GM19455 (cell line): Measurements from ENCODE around the gene DOCK1.

Experiments
- ATAC-seq: cut with Tn5 transposase; IDR thresholded peaks from one replicate; pipeline ENCODE4 v1.9.1; 2021; ENCODE audit not compliant: unreplicated experiment

Gene DOCK1

DNA sequence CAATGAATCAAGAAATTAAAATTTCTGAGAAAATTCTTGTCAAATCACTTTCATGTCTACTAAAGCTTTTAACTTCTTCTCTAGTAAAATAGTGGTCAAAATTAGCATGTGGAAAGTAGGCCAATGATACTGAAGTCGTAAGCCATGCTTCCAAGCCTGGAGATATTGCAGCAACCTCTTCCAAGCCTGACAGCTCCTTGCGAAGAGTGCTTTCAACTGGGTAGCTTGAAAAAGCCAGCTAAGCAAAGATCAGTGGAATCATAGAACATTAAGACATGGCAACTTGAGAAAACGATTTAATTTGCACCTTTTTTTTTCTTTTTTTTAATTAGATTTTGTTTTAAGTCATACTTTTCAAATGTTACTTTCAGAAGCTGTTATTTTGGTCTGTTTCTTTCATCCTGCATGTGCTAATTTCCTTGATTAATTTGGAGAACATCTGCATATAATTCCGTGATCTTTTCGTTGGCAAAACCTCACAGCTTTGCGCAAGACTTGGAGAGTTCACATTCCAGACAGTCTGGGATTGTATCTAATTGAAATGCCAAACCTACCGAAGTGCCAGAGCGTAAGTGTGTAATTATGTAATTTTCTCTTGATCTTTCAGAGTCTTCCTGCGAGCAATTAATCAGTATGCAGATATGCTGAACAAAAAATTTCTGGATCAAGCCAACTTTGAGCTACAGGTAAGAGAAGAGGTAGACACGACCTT, 433.3 kb downstream of the DOCK1 start:
- ATAC-seq = no peak

DNA sequence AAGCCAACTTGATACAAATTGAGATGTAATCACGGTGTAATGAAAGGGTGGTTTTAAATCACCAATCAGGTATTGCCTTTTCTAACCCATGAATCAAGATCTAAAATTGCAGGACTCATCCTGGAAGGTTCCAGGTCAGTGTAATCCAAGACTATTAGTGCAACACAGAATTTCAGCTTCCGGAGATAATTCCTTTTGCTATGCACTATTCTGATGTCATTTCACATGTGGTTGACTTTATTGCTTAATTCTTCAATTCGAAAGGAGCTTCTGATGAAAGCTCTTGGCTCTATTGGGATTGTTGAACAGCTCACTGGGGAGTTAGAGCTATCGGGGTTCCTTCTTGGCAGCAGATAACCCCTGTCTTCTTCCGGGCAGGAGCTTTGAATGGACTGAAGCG, 438.6 kb downstream of the DOCK1 start:
- ATAC-seq = no peak

GRCh38 chr10:127344346-127344745, 439.1 kb downstream of the DOCK1 start:
- no peak for ATAC-seq

DNA sequence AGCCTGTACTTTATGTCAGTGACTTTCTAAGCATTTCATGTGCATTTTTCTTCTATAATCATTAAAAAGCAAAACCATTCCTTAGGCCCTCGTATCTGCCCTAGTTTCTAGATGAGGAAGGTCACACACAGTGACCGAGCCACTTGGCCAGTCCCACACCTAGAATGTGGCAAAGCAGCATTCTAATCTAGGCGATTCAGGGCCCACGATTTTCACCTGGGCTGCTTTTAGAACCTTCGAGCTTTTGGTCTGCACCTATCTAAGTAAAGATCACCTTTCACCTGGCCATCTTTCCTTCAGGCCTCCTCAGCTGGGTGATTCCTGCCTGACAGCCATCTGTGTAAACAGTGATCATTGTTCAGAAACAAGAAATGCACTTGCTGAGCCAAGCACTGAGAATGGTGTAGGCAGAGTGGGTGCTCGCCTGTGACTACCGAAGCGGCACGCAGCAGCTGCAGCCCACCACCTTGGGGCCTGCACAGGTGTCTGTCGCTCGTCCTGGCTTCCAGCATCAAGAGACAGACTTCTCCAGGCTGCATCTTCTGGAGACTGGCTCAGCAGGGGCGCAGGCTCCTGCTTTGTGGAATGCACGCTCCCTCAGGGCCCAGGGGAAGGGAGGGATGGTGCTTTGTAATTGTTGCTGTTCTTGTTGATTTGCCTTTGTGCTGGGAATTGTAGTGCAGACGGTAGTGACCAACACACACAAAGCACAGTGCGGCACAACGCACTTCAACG, 440.2 kb downstream of the DOCK1 start:
- no peak for ATAC-seq

DNA sequence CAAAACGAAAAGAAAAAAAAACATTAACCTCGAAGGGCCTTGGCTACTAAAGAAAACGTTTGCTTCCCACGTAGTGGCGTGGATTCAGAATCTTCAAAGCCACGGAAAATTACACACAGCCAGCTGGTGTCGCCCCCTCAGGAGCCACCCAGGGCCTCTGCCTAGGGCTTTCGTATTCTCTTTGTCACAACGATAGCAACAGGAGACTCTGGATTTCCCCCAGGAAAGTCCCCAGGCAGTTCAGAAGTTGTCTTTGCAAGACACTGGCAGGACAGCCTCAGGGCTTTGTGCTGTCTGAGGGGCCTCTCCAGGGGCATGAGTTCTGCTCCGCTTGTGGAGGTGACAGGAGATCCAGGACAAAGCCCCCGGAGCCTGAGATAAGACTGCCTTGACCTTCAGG, 441.4 kb downstream of the DOCK1 start:
- ATAC-seq = no peak

- ATAC-seq = no peak
These were observed 442.2 kb downstream of the DOCK1 start for GRCh38 chr10:127347202-127347959.

DNA sequence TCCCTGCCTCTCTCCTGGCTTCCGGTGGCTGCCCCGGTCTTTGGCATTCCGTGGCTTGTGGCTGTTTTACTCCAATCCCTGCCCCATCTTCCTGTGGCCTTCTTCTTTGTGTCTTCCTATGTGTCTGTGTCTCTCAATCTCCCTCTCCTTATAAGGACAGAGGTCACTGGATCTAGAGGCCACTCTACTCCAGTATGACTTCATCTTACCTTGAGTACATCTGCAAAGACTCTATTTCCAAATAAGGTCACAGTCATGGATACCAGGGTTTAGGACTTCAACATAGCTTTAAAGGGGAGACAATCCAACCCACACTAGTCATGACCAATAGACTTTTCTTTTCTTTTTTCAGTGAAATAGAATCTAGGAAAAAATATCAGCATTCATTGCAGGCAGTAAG, 444.5 kb downstream of the DOCK1 start:
- ATAC-seq = no peak

GRCh38 chr10:127351542-127351941, 446.3 kb downstream of the DOCK1 start:
- no peak for ATAC-seq

- no peak for ATAC-seq
These were observed 448.3 kb downstream of the DOCK1 start for GRCh38 chr10:127353544-127353943.

- ATAC-seq = no peak
These were observed 449.0 kb downstream of the DOCK1 start for GRCh38 chr10:127354255-127354654.

GRCh38 chr10:127354992-127355391, 449.8 kb downstream of the DOCK1 start:
- no peak for ATAC-seq

DNA sequence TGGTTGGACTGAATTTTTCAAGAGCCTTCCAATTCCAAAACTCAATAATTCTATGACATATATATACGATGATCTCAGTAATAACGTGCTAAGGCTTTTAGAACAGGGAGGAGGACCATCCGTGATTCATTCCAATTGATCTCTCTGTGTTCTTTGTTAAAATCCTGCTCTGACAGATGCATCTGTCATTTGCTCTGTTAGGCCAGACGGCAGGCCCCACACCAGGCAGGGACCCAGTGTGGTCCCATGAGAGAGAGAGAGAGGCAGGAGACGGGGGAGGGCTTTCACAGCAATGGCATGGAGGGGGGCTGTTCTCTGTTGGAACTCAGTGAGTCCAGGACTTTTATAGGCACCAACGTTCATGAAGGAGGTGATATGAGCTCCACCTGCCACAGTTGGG, 451.1 kb downstream of the DOCK1 start:
- no peak for ATAC-seq

DNA sequence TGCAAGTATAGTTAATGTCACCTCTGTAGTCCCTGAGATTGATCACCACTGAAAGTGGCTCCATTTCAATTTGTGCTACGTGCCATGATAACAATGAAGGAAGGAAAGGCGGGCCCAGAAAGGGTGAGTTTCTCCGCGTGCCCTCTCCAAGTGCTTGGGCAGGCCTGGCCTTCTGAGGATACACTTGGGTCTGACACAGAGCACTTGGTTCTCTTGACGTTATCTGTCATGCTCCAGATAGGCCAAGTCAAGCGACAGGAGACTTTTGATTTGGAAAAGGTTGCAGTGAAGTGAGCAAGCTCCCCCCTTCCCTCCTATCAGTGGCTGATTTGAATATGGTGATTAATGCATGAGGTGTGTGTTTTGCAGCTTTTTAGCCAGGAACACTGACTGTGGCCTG, 452.0 kb downstream of the DOCK1 start:
- no peak for ATAC-seq

GRCh38 chr10:127358337-127358736, 453.1 kb downstream of the DOCK1 start:
- ATAC-seq = no peak

DNA sequence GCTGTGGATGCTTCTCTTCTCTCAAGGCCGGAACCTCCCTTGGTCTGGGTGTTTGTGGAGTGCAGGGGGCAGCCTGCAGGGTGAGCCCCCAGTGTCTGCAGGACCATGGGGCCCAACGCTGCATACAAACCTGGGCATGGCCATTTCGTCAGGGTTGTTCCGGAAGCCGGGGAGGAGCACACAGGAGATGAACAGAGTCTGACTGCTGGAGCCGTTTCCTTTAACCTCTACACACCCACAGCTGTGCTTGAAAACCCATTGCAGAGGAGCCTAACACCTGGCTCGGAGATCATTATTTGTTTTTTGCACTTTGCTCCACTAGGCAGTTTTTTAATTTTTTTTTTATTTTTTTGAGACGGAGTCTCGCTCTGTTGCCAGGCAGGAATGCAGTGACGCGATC, 458.8 kb downstream of the DOCK1 start:
- ATAC-seq = no peak

DNA sequence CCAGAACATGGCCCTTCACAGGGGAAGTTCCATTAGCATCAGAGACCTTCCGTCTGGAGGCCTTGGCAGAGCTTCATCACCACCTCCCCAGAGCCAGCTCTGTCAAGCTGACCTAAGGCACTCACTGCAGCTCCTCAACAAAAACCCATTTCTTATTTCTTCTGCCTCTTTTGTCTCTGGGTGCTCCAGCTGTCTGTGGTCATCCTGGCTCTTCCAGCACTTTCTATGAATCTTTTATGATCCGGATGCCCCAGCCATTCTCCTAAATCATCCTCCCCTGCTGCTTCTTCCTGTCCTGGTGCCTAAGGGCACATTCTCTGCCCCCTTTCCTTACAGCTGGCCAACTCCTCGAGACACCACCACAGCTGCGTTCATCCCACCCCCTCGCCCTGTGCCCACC, 462.9 kb downstream of the DOCK1 start:
- ATAC-seq = no peak

GRCh38 chr10:127368929-127369328, 463.7 kb downstream of the DOCK1 start:
- no peak for ATAC-seq

- no peak for ATAC-seq
These were observed 465.4 kb downstream of the DOCK1 start for GRCh38 chr10:127370601-127371000.

DNA sequence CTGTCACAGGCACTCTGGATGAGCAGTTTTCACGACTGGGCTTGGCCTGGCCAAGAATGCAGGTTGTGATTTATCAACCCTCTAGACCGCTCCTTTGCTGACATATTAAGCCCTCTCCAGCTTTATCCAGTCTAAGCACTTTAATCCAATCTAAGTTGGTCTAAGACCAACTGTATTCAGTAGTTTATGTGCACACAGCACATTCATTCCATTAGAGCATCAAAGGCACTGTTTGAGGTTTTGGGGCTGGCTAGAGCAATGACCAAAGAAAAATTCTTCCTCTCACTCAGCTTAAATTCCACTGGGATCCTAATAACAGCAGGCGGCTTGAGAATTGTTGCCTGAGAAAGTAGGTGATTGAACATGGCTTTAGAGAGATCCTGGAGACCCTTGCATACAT, 467.1 kb downstream of the DOCK1 start:
- ATAC-seq = no peak

- no peak for ATAC-seq
These were observed 468.9 kb downstream of the DOCK1 start for GRCh38 chr10:127374074-127374680.

GRCh38 chr10:127374901-127375300, 469.7 kb downstream of the DOCK1 start:
- ATAC-seq = no peak

DNA sequence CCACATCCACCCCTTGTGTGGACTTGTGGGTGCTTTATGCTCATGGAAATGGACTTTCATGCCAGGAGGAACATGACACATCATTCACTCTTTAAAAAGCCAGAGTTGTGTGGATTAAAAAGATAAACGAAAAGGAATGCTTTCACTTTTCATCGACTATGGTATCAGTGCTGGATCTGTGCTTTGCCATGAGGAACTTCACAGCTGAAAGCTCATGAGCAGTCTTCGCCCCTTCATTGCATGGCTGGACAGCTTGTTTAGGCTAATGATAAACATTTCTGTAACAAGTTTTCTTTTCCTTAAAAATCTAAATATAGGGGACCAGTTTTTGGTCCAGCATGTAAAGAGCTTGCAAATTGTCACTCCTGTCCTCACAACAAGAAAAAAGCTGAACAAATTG, 470.2 kb downstream of the DOCK1 start:
- ATAC-seq = no peak
